Epidermal melanocyte (primary cell): Measurements from ENCODE around the gene NUTM2F.
"Not testable (repeated sequence)": the region's sequence is repeated elsewhere in the genome, so short reads cannot be mapped to it uniquely, and the experiment has no call there.

Source experiments
- DNase-seq: peaks from one replicate; pipeline ENCODE4 v3.0.0; 2011; ENCODE audit warnings: low spot score; ENCODE audit not compliant: insufficient read length

NUTM2F gene, protein sequence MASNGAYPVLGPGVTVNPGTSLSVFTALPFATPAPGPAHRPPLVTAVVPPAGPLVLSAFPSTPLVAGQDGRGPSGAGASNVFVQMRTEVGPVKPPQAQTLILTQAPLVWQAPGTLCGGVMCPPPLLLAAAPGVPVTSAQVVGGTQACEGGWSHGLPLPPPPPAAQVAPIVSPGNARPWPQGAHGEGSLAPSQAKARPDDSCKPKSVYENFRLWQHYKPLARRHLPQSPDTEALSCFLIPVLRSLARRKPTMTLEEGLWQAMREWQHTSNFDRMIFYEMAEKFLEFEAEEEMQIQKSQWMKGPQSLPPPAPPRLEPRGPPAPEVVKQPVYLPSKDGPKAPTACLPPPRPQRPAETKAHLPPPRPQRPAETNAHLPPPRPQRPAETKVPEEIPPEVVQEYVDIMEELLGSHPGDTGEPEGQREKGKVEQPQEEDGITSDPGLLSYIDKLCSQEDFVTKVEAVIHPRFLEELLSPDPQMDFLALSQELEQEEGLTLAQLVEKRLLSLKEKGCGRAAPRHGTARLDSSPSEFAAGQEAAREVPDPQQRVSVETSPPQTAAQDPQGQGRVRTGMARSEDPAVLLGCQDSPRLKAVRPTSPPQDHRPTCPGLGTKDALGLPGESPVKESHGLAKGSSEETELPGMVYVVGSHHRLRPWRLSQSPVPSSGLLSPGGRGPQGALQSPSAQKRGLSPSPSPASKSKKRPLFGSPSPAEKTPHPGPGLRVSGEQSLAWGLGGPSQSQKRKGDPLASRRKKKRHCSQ

DNA sequence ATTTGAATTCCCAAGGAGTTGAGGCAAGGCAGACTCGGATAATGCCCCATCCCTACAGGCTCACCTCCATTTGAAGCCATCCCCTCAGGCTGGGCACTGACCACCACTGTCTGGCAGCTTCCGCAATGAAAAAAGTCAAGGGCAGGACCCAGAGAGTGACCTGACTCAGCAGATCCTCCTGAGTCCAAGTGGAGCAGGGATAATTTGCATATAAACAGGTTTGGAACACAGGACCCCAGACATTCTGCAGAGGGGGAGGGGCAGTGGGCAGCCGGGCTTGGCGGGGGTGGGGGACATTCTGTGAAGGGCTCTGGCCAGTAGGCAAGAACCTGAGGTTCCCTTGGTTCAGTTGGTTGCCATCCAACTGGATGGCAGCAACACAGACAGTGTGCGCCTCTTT, at the start of gene NUTM2F:
Gene NUTM2F (minus strand): TSS at position 101 of the 400 bp plus-strand sequence. CDS start 21 bp downstream, at position 80.
- not testable (repeated sequence) for DNase-seq

DNA sequence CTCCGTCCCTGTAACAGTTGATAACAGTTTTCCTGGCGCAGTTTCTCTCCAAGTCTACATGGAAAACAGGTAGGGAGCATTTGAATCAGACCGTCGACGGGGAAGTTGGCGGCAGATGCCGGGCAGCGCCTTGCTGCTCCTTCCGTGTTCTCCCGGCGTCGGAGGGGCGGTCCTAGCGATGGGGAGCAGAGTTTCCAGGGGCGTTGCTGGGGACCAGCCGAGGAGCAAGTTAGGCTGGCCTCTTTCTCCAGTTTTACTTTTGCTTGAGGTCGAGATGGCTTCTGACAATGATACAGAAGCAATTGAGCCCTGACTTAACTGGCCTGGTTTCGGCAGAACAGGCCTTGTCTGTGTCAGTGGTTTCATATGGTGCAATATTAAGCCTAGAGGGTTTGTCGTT, 46.8 kb upstream of the NUTM2F start:
- not testable (repeated sequence) for DNase-seq

DNA sequence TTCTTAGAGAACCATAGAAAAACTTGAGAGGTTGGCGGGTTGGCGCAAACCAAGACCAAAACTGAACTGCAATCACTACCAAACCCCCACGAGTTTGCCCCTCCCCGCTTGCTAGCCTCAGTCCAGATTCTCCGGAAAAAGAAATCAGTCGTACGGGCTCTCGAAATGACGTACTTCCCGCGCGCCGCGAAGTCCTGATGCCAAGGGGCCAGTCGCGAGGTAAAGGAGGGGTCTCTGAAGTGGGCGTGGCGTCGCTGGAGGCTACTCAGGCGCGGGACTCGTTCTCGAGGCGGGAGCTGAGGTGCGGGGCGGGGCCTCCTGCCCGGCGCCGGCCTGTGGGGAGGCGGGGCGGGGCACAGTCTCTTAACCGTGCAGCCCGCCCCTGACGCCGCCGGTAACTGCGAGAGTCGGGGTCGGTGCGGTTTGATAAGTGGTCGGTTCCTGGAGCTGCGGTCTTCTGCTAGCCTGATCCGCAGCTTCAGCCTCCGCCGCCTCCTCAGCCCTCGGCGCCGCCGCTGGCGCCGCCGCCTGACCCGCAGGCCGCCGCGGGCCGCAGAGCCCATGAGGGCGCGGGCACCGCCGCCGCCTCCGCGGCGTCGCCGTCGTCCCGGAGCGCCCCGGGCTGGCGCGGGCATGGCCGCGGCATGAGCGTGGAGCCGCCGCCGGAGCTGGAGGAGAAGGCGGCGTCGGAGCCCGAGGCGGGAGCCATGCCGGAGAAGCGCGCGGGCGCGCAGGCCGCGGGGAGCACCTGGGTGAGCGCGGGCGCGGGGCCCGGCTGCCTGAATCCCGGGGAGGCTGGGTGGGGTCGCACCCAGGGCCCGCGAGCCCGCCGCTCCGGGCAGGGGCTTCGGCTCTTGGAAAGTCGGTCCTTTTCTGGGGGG, 46.0 kb upstream of the NUTM2F start:
- peak; percentile 48 for DNase-seq

DNA sequence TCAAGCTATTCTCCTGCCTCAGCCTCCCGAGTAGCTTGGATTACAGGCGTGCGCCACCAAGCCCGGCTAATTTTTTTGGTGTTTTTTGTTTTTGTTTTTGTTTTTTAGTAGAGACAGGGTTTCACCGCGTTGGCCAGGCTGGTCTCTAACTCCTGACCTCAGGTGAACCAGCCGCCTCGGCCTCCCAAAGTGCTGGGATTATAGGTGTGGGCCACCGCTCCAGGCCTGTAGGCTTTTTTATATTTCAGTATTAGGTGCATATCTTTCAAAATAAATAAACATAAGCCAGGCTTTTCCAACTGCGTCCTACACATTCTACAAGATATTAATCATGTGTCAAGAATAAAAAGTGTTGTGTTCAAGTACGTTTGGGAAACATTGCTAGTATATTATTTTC, 45.3 kb upstream of the NUTM2F start:
- DNase-seq: not testable (repeated sequence)

DNA sequence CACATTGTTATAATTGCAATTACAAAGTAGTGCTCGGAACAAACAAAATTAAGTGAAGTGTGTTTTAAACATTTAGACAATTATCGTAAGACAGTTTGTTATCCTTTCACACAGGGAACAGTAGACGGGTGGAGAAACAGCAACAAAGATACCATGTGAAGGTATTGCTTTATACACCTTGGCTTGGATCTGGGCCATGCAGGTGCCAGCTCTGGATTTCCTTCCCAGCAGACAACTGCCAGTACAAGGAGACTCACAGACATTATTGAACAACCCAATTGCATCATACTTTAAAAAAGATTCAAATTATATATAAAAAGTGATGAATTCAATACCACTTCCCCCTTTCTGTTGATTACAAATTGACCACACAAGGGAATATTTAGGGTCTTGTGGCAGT, 41.8 kb upstream of the NUTM2F start:
- not testable (repeated sequence) for DNase-seq

DNA sequence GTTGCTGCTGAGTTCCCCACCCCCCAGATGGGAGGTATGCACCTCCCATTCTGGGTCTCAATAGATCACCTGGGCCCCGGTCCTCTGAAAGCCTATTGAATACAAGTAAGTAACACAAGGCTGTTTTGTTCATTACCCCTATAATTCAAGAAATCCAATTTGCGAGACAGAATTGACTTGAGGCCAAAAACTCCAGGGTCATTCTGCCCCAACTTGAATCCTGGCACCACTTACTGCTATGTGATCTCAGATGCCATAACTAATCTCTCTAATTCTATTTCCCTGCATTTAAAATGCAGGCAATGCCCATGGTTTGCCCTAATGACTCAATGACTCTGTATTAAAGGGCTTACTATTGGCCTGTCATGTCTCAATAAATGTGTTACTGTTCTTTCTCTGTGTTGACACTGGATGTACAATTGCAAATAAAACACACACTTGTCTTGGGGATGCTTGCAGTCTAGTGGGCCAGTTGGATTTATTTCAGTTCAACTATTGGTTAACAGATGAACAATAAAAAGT, 35.7 kb upstream of the NUTM2F start:
- DNase-seq: not testable (repeated sequence)

DNA sequence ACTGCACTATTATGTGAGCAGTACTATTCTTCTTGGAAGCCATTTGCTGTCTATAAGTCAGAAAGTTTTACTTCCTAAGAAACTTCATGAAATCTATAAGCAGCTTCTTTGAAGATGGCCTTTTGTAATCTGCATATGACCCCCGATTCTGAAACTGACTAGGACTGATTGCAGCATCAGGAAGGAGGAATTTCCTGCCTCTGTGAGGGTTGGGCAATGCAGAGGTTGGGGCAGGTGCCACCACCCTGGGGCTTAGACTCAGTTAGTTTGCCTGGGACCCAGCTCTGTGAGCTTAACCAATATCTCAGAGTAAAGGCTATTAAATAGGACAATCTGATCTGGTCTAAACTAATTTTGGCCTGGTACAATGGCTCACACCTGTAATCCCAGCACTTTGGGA, 28.7 kb upstream of the NUTM2F start:
- DNase-seq: not testable (repeated sequence)

DNA sequence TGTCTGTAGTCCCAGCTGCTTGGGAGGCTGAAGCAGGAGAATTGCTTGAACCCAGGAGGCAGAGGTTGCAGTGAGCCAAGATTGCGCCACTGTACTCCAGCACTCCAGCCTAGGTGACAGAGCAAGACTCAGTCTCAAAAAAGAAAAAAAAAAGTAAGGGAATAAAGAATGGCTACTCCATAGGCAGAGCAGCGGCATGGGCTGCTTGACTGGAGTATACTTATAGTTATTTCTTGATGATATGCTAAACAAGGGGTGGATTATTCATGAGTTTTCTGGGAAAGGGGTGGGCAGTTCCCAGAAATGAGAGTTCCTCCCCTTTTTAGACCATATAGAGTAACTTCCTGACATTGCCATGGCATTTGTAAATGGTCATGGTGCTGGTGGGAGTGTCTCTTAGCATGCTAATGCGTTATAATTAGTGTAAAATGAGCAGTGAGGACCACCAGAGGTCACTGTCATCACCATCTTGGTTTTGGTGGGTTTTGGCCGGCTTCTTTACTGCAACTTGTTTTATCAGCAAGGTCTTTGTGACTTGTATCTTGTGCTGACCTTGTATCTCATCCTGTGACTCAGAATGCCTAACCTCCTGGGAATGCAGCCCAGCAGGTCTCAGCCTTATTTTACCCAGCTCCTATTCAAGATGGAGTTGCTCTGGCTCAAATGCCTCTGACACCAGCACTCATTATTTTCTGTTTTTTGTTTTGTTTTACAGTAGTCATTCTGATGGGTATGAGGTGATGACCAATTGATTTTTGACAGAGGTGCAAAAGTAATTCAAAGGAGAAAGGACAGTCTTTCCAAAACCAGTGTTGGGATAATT, 23.7 kb upstream of the NUTM2F start:
- DNase-seq: not testable (repeated sequence)

DNA sequence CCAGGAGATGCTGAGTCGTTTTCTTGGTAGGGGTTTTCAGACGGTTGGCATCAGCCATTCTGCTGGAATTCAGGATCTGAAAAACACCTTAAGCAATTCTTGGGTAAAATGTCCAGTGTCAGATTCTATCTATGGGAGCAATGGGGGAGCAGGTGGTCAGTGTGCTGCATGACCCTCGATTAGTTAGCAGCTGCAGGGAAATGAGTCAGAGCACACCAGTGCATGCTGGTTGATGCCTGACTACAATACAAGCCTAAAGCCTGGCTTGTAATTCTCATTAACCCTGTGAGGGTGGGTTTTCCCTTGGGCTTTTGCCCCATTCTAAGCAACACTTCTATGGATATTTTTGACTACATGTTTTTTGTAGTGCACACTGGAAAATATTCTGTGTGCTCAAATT, 20.3 kb upstream of the NUTM2F start:
- DNase-seq: not testable (repeated sequence)

DNA sequence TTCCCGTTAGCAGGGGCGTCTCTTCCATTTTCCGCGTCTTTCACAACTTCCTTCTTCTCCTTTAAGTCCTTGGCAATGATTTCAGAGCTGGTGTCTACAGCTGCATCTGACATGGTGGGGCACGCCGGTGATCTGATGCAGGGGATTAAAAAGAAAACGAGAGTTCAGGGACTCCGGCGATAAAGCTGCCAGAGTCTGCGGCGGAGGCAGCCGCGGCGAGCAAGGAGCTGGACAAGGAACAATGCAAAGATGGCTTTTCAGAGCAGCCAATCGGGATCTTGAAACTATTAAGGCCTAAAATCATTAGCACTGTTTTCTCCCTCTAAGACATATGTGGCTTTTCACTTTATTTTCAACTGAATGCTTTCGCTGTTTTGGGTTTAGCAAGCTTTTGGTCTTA, 19.0 kb upstream of the NUTM2F start:
- not testable (repeated sequence) for DNase-seq

DNA sequence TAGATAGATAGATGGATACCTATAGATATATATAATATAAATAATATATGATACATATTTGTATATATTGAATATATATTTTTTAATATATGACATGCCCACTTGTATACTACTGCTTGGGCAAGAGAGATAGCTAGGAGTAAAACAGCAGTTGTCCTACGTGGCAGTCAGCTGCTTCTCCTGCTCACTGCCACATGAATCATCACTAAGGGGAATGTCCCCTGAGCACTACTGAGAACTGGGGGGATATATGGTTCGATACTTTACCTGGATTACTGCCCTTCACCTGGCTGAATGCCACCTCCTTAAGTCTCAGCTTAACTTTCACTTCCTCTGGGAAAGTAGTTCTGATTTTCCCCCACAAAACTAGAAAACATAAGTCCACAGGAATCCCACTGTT, 13.3 kb upstream of the NUTM2F start:
- not testable (repeated sequence) for DNase-seq

DNA sequence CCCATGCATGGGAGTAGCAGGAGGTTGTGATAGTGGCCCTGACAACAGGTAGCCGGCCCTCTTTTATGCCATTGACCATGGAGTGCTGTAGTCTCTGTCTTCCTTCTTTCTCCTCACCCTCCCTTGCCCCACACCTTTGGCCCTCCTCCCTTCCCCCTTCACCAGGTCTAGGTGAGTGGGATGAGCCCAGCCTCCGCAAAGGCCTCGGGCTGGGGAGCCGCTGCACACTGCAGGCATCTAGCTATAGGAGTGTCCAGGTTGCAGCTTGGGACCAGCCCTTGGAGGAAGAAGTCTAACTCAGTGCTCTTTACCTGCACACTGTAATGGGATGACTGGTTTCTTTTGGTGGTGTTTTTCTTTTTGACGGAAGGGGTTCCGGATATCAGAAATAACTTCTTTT, 12.3 kb upstream of the NUTM2F start:
- not testable (repeated sequence) for DNase-seq

DNA sequence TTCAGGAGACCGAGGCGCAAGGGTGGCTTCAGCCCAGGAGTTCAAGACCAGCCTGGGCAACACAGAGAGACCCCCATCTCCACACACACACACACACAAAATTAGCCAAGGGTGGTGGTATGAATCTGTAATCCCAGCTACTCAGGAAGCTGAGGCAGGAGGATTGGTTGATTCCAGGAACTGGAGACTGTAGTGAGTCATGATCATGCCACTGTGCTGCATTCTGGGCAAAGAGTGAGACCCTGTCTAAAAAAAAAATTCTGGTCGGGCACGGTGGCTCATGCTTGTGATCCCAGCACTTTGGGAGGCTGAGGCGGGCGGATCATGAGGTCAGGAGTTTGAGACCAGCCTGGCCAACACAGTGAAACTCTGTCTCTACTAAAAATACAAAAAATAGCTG, 11.2 kb upstream of the NUTM2F start:
- not testable (repeated sequence) for DNase-seq

DNA sequence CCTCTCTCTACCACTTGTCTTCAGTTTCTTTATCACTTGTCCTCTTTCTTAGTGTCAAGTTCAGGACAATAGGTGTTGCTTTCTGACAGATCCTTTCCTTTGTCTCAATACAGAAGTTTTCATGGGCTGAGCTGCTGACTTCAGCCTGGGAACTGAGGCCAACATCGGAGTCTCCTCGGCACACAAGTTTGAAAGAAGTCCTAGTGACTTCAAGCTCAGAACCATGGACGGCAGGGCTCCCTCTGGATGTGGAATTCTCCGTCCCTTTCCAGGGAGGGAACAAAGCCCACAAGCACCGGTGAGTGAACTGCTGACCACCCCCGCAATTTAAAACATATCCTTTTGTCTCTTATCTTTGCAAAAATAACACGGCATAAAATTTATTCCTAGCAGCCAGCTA, 10.3 kb upstream of the NUTM2F start:
- not testable (repeated sequence) for DNase-seq

DNA sequence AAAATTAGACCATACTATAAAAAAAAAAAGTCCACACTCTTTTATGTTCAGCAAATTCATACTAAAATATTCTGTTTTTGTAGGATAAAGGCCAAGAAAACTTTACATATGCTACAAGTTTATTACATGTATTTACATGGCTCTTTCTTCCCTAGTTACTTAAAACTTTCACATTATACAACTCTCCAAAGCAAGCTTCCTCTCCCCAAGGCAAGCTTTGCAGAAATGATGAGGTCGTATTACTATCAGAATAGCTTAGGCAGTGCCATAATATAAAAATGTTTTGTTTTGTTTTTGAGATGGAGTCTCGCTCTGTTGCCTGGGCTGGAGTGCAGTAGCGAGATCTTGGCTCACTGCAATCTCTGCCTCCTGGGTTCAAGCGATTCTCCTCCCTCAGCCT, 8.0 kb upstream of the NUTM2F start:
- not testable (repeated sequence) for DNase-seq

DNA sequence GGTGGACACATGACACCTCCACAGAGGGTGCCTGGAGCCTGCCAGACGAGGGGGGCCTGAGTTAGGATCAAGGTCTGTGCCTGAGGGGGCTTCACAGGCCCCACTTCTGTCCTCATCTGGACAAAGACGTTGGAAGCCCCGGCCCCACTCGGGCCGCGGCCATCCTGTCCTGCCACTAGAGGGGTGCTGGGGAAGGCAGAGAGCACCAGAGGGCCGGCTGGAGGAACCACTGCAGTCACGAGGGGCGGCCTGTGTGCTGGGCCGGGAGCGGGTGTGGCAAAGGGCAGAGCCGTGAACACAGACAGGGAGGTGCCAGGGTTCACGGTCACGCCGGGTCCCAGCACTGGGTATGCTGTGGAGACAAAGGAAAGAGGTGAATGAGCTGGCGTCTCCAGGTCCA, 2.9 kb downstream of the NUTM2F start:
- not testable (repeated sequence) for DNase-seq

DNA sequence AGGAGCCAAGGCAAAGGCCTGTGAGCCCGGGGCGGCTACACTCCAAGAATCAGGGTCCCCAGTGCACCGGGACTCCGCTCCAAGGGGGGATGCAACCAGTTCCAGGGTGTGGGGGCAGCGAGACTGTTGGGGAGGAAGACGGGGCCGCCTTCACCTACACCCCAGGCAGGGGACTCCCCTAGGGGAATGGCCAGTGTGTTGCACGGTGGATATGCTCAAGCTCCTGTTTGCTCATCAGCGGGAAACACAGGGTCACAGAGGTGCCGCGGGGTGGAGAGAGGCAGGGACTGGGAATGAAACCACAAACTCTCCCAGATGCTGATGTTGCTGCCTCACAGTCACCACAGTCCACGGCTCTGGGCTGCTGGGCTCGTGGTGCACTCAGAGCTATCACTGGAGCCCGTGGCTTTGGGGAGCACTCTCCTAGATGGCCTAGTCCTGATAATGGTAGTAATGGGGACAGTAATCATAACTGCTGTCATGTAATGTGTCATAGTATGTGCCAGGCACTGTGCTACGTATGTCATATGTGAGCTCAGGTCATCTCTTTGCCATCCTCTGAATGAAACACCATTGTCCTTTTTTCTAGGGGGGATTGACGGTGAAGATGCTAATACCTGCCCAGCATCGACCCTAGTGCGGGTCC, 5.2 kb downstream of the NUTM2F start:
- not testable (repeated sequence) for DNase-seq

DNA sequence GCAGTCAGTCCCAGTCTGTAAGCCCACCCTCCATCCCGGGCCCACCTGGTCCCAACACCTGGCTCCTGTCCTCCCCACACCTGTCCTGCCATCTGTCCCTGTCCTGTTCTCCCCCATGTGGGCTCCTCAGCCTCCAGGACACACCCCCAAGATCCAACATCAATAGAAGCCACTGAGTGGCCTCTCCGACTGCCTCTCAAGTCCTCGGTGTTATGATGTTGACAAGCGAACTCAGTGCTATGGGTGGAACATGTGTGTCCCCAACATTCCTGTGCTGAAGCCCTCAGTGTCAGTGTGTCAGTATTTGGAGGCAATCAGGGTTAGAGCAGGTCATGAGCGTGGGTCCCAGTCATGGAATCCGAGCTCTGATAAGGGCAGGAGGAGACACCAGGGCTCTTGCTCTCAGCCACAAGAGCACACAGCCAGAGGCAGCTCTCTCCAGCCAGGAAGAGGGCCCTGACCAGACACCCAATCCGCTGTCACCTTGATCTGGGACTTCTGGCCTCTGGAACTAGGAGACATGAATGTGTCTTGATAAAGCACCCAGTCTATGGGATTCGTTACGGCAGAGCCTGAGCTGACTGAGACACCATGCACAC, 6.0 kb downstream of the NUTM2F start:
- DNase-seq: not testable (repeated sequence)

DNA sequence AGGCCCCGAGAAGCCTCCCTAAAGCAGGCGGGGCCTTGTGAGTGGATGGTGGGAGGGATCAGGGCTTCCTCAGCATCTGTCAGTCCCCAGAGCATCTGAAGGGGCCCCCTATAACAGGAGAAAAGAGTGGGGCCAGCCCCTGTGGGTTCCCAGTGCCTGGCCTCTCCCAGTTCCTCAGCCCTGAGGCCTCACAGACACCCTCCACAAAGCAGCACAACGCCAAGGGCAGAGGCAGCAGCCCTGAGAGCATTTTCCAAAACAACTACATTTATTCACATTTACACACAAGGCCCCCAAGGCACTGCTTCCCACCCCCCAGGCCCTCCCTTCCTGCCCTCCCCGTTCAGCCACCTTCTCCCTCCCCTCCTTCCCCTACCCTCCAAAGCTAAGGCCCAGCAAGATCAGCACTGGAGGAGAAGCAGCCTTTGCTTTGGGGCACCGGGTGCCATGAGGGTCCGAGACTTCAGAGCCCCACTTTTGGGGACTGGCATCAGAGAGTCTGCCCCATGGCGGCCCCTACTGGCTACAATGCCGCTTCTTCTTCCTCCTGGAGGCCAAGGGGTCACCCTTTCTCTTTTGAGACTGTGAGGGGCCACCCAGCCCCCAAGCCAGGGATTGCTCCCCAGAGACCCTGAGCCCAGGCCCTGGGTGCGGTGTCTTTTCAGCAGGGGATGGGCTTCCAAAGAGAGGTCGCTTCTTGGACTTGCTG, 10.3 kb downstream of the NUTM2F start:
- DNase-seq: not testable (repeated sequence)
